HG02840 (cell line): Measurements from ENCODE around the gene CLDN10.
"Not testable (repeated sequence)": the region's sequence is repeated elsewhere in the genome, so short reads cannot be mapped to it uniquely, and the experiment has no call there.

ENCODE experiments used
- ATAC-seq: cut with Tn5 transposase; IDR thresholded peaks from one replicate; pipeline ENCODE4 v1.9.1; 2021; ENCODE audit warnings: mild to moderate bottlenecking, moderate library complexity, moderate number of reproducible peaks; ENCODE audit not compliant: unreplicated experiment, low FRiP score

The CLDN10 gene

GRCh38 chr13:95552539-95553441, at the start of gene CLDN10:
TSS of gene CLDN10 (plus strand) at chr13:95552720. CDS start at chr13:95552754, 34 bp downstream.
- no peak for ATAC-seq

- ATAC-seq: no peak
These were observed 48.9 kb upstream of the CLDN10 start for GRCh38 chr13:95503662-95504061.

GRCh38 chr13:95505265-95505664, 47.3 kb upstream of the CLDN10 start:
- ATAC-seq: no peak

- no peak for ATAC-seq
These were observed 46.5 kb upstream of the CLDN10 start for GRCh38 chr13:95505986-95506385.

GRCh38 chr13:95507991-95508390, 44.5 kb upstream of the CLDN10 start:
- no peak for ATAC-seq

- no peak for ATAC-seq
These were observed 43.5 kb upstream of the CLDN10 start for GRCh38 chr13:95508996-95509395.

- ATAC-seq: no peak
These were observed 42.8 kb upstream of the CLDN10 start for GRCh38 chr13:95509521-95510310.

- ATAC-seq: no peak
These were observed 41.6 kb upstream of the CLDN10 start for GRCh38 chr13:95510950-95511349.

- no peak for ATAC-seq
These were observed 40.1 kb upstream of the CLDN10 start for GRCh38 chr13:95512424-95512823.

GRCh38 chr13:95512957-95513356, 39.6 kb upstream of the CLDN10 start:
- ATAC-seq: no peak

GRCh38 chr13:95515606-95516005, 36.9 kb upstream of the CLDN10 start:
- not testable (repeated sequence) for ATAC-seq

- no peak for ATAC-seq
These were observed 36.5 kb upstream of the CLDN10 start for GRCh38 chr13:95516021-95516420.

- ATAC-seq: no peak
These were observed 36.0 kb upstream of the CLDN10 start for GRCh38 chr13:95516492-95516891.

GRCh38 chr13:95523598-95523997, 28.9 kb upstream of the CLDN10 start:
- no peak for ATAC-seq

- ATAC-seq: no peak
These were observed 28.1 kb upstream of the CLDN10 start for GRCh38 chr13:95524264-95524901.

GRCh38 chr13:95527955-95528354, 24.6 kb upstream of the CLDN10 start:
- ATAC-seq: no peak

GRCh38 chr13:95530178-95530577, 22.3 kb upstream of the CLDN10 start:
- ATAC-seq: no peak

- no peak for ATAC-seq
These were observed 18.9 kb upstream of the CLDN10 start for GRCh38 chr13:95533545-95534160.

- ATAC-seq: no peak
These were observed 17.3 kb upstream of the CLDN10 start for GRCh38 chr13:95535243-95535642.

GRCh38 chr13:95536632-95537241, 15.8 kb upstream of the CLDN10 start:
- no peak for ATAC-seq
